Heart right ventricle (tissue), 16 donors: ENCODE measurements around the gene PSEN2. TPM values are rescaled to one million over a fixed set of nuclear protein-coding genes. Genes with fewer than 3 reads are reported as not detected.
A peak's percentile ranks its signal among the peaks of the same experiment; 100 is the strongest.

Experiments
- ATAC-seq, 8 donors: fragments of 200-7000 bp; cut with Tn5 transposase; one replicate each; pipeline ENCODE4 v1.9.1; 2020; ENCODE audit warnings: mild to moderate bottlenecking in 8 of 8, moderate library complexity in 8 of 8, moderate number of reproducible peaks in 1 of 8
- DNase-seq, 2 donors: peaks; one replicate each; pipeline ENCODE4 v3.0.0-alpha.2; 2020
- H3K27ac ChIP-seq, 10 donors: fragments of 200-600 bp; sonication (generic) in 2 of 10; one replicate each; pipeline versions ENCODE4 v1.5.0 to v1.8.0; 2020 to 2022; ENCODE audit warnings: mild to moderate bottlenecking in 3 of 10
- H3K27me3 ChIP-seq, 7 donors: fragments of 200-600 bp; one replicate each; pipeline ENCODE4 v1.8.0; 2021 to 2022; ENCODE audit warnings: mild to moderate bottlenecking in 2 of 7
- H3K36me3 ChIP-seq, 9 donors: fragments of 200-600 bp; sonication (generic) in 1 of 9; one replicate each; pipeline versions ENCODE4 v1.5.0 to v1.8.0; 2020 to 2022; ENCODE audit warnings: mild to moderate bottlenecking in 2 of 9
- H3K4me1 ChIP-seq, 9 donors: fragments of 200-600 bp; sonication (generic) in 1 of 9; one replicate each; pipeline versions ENCODE4 v1.5.0 to v1.8.0; 2020 to 2022; ENCODE audit warnings: mild to moderate bottlenecking in 4 of 9
- H3K4me3 ChIP-seq, 10 donors: fragments of 200-600 bp; sonication (generic) in 2 of 10; one replicate each; pipeline versions ENCODE4 v1.5.0 to v1.8.0; 2020 to 2022; ENCODE audit warnings: mild to moderate bottlenecking in 7 of 10, moderate library complexity in 2 of 10
- H3K9me3 ChIP-seq, 11 donors: fragments of 200-600 bp in 10 of 11; sonication (generic) in 2 of 11; one replicate each; pipeline versions ENCODE4 v1.5.0 to v1.8.0; 2013 to 2022; ENCODE audit warnings: mild to moderate bottlenecking in 2 of 11, control low read depth in 1 of 11, moderate library complexity in 1 of 11
- CTCF ChIP-seq, 9 donors: fragments of 200-600 bp; sonication (generic) in 2 of 9; IDR thresholded peaks; one replicate each; pipeline versions ENCODE4 v1.5.0 to v1.8.0; 2021 to 2022; ENCODE audit warnings: antibody characterized with exemption in 9 of 9, mild to moderate bottlenecking in 5 of 9, moderate library complexity in 1 of 9
- WGBS, 2 donors: extraction: QIAGEN DNeasy Blood & Tissue Kit; methylation state at CpG; one replicate each; pipeline ENCODE4 v1.1.7; 2013; ENCODE audit warnings: inconsistent platforms in 1 of 2; 5-methylcytosine and 5-hydroxymethylcytosine counted together
- intact Hi-C, 10 donors: fragments of 100-400 bp; cut with DNase I; formaldehyde crosslinking; loops; one replicate each; pipeline versions ENCODE4 v1.11.1 to v1.14.2; 2022
- polyA plus RNA-seq, 2 donors: library from polyadenylated mRNA; stranded (reverse); fragments of 200-250 nt; gene quantifications; one replicate each; pipeline ENCODE4 v1.2.3, GENCODE V29; 2013
- total RNA-seq, 10 donors: library from RNA; stranded (reverse); fragmentation: NEBNext Ultra II Directional in 3 of 10; extraction: Animal tissue kit (Norgen Biotek cat#: 25700) in 3 of 10; gene quantifications; one replicate each; pipeline versions ENCODE4 v1.2.1 to v1.2.4, GENCODE V29; 2021 to 2023
- donor health status: Arrhythmogenic right ventricular cardiomyopathy.
- donor health status: ischemic (EF 13 %, LVEDD 7.1; RV severe dilation, severe dysfunction).
- donor health status: healthy with polysubstance abuse.
- donor health status: DM: no; HTN: yes; CAD: no.
- donor health status: DM: no; HTN: no; CAD: no.
- donor health status: ischemic (EF 25% LVEDD 6.9; RV normal size, moderate dysfunction).
- donor health status: ischemic (EF 25% LVEDD 5.7; RV mildly dilated, moderate dysfunction).
- donor health status: healthy.
- donor health status: DM: yes; HTN: yes; CAD: no.
- donor health status: Ischemic cardiomyopathy.
- donor health status: ischemic (EF 35%, LVEDD 5.7; RV mildly dilated, moderate dysfunction).
- donor health status: nonischemic (EF 11% LVEDD 7.7; RV severe dilation, severe dysfunction).
- donor health status: DM: yes; HTN: yes; CAD: no.
- donor health status: PGD.
- donor health status: ischemic (EF 29% LVEDD 5.4; RV normal size, mild dysfunction).
- donor health status: nonischemic (EF 23%, LVEDD 6.1; RV moderate dilation, normal function).

The PSEN2 gene
- total and polyA plus RNA-seq, 12 donors = 12.9 to 25.8 (median 19.2) TPM

GRCh38 chr1:226903819-226904716 lies 33.7 kb downstream of the PSEN2 start:
- Histone ChIP-seq H3K27me3 (no peaks in the 10 kb centered on the region), H3K36me3 (peaks cover 0 to 31% (median 9%) of the 10 kb centered on the region in 9 donors), H3K9me3 (no peaks in the 10 kb centered on the region), H3K4me3 (no peak overlapping the region), H3K27ac (no peak overlapping the region), H3K4me1 (peaks cover 0 to 13% (median 0%) of the 10 kb centered on the region in 9 donors)
- TF ChIP-seq CTCF (IDR thresholded peaks at IDR 0.05) = no peak
- intact Hi-C loops = no loop called here
- WGBS, 2 donors = 71 to 78% methylated on average over 12 of the region's 12 CpGs
- peak in 1 of 2 donors; percentile 37 for DNase-seq
- ATAC-seq = peak in 5 of 8 donors; percentile 30 to 65 (median 43)

GRCh38 chr1:226904772-226905171 lies 34.4 kb downstream of the PSEN2 start:
- DNase-seq = no peak
- ATAC-seq = peak in 2 of 8 donors; percentile 26 to 51
- no peaks in the 10 kb centered on the region for H3K27me3 ChIP-seq
- H3K27ac ChIP-seq = no peak overlapping the region
- TF ChIP-seq CTCF (IDR thresholded peaks at IDR 0.05) = no peak
- H3K36me3 ChIP-seq = peaks cover 0 to 31% (median 2%) of the 10 kb centered on the region in 9 donors
- 49 to 63% methylated on average over 3 of the region's 3 CpGs for WGBS, 2 donors
- no peak overlapping the region for H3K4me3 ChIP-seq
- H3K9me3 ChIP-seq = no peaks in the 10 kb centered on the region
- intact Hi-C loops = no loop called here
- peaks cover 0 to 13% (median 0%) of the 10 kb centered on the region in 9 donors for H3K4me1 ChIP-seq

- no peak for ATAC-seq
- DNase-seq = no peak
- H3K27ac ChIP-seq = no peak overlapping the region
- peaks cover 0 to 14% (median 0%) of the 10 kb centered on the region in 9 donors for H3K4me1 ChIP-seq
- 95 to 97% methylated on average over 10 of the region's 10 CpGs for WGBS, 2 donors
- H3K4me3 ChIP-seq = no peak overlapping the region
- intact Hi-C loops = no loop called here
- peaks cover 0 to 33% (median 0%) of the 10 kb centered on the region in 9 donors for H3K36me3 ChIP-seq
- H3K9me3 ChIP-seq = no peaks in the 10 kb centered on the region
- TF ChIP-seq CTCF (IDR thresholded peaks at IDR 0.05) = no peak
- H3K27me3 ChIP-seq = no peaks in the 10 kb centered on the region
Observed at GRCh38 chr1:226908419-226908818, 38.0 kb downstream of the PSEN2 start.

DNA sequence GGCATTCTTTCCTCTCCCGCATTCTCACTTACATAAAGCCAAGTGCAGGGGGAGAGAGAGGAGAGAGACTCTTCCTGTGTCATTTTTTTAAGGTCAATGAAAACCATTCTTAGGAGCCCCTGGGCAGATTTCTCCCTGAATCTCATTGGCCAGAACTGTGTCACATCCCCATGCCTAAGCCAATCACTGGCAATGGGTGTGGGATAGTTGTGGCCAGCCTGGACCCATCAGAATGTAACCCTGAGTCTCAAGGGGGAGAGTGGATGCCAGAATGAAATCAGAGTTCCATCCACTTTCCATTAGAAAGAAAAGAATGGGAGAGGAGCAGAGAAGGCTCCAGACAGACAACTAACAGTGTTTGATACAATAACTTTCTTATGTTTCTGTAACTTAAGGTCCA lies 38.5 kb downstream of the PSEN2 start:
- 20 to 81% methylated on average over 1 of the region's 1 CpG for WGBS, 2 donors

More for the DNA sequence above, 38.5 kb downstream of the PSEN2 start:
- Histone ChIP-seq H3K27me3 (no peaks in the 10 kb centered on the region), H3K4me3 (no peak overlapping the region), H3K27ac (no peak overlapping the region), H3K36me3 (peaks cover 0 to 33% (median 0%) of the 10 kb centered on the region in 9 donors), H3K4me1 (peaks cover 0 to 10% (median 0%) of the 10 kb centered on the region in 9 donors), H3K9me3 (no peaks in the 10 kb centered on the region)
- intact Hi-C loops = no loop called here
- TF ChIP-seq CTCF (IDR thresholded peaks at IDR 0.05) = no peak
- DNase-seq (no peak), ATAC-seq (no peak)
